Nucleus accumbens (tissue), 56 donors: ENCODE data around the gene TMEM158.

ENCODE experiments used
- DNase-seq, 56 donors: peaks; one replicate each; lab custom pipeline; 2025; lab: John Stamatoyannopoulos, UW

Gene TMEM158

GRCh38 chr3:45226206-45226915, at the start of gene TMEM158:
TSS of gene TMEM158 (minus strand) at chr3:45226287. CDS start at chr3:45226027, 260 bp downstream.
- peak in 51 of 56 donors; percentile 8 to 87 (median 55) for DNase-seq

DNA sequence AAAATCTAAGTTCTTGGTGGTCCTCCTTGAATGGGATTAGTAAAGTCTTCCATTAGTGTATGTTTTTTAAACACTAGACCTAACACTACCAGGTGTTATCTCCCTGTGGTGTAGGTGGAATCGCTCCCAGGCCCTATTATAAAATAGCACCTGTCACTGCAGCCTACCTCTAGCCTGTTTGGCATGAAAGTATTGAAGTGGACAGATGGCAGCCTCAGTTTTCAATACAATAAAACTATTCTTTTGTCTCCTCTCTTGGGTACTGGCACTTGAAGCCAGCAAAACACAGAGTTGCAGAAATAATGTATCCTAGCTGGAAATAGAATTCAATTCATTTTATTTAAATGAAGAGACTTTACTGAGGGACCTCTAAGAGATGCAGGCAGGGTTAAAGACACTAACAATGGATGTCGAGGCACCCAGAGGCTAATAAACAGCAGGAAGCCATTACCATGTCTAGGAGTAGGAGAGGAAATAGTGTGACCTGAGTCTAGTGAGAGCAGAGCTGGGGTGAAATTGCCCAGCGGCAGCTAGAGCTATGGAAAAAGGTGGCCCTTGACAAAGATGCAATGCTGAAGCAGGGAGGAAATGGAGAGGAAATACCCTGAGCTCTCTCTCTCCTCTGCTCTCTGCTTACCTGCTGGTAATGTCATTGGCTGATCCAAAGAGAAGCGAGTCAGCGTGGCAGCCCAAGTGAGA, 49.1 kb upstream of the TMEM158 start:
- no peak for DNase-seq

DNA sequence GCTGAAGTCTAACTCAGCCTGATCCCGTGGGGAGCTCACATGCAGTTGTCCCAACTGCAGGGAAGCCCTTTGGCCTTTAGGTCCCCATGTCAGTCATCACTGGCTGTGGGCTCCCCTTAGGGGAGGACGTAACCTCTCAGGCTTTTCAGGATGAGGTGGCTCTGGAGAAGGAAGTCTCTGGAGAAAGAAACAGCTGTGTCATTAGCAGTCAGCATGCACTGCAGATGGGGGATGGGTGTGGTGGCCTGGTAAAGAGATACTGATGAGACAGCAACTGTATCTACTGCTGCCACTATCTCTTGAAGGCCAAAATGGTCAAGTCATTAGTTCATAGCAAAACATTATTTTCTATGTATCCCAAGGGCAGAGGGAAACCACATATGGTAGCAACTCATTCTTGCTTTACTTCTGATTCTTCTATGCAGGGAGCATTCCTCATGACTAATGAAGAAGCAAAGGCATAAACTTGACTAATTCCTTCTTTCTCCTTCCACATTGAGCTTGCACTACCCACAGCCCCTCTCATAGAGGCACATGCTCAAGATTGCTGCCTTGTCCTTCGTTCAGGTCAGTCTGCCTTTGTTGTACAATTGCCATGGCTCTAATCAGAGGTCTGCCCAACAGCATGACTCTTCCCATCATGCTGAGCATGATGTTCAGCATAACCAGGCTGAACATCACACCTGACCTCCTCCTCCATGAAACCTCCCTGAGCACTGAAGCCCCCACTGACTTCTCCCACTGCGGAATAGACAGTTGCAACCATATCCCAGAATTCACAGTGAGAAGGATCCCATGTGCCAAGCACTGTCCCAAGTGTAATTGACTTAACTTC, 47.8 kb upstream of the TMEM158 start:
- no peak for DNase-seq

GRCh38 chr3:45272828-45273470, 46.9 kb upstream of the TMEM158 start:
- DNase-seq = no peak

DNA sequence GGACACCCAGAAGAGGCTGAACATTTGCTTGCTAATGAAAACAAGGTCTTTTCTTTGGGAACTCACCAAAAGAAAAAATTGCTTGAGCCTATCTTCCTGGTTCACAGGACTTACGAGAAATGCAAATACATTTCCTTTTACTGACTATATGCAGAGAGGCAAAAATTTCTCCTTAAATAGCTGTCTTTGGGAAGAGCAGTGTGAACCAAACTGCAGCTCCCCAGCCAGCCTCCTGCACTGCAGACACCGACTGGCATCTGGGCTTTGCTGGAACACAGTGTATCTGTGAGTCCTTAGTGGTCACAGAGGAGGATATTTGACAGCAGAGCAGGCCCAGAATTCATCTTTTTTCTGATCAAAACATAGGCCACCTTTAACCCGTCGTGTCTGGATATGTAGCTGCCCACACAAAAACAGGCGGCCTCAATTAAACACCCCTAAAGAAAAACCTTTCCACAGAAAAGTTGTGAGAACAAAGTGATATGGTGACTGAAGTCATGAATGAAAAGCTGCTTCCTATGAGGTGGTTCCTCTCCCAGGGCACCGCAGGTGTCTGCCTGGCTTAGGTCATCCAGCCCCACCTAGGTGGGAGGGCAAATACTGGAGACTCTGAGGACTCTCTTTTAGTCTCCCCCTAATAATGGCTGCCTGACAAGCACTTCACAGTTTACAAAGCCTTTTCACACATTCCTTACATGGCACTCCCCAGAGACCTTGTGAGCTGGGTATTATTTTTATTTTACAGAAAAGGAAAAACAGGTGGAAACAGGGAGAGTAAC, 46.1 kb upstream of the TMEM158 start:
- DNase-seq = no peak

DNA sequence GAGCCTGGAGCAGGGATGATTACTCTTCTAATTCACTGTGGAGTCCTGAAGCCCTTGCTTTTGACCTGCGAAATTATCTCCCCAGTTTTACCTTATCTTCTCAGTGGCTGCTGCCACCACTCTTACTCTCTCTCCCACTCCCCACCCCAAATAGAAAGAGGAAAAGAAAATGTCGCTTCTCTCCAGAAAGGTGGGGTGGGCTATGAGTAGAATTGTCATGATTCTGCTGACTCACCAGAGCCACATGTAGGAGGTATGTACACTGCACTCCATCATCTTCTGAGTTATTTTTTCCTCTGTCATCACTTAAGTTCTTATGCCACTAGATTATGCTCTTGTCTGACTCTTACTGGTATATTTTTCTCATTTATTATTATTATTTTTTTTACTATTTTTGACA, 43.9 kb upstream of the TMEM158 start:
- no peak for DNase-seq

DNA sequence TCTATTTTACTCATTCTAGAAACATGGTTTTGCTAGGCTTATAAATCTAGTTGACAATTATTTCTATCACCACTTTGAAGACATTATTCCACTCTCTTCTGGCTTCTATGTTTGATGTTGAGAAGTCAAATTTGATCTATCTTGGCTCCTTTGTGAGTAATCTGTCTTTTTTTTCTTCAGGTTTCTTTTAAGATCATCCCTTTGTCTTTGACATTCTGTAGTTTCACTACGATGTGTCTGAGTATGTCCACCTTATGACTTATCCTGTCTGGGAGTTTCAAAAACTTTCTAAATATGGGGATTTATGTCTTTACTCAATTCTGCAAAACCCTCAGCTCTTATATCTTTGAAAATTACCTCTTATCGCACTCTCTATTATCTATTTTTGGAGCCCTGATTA, 41.0 kb upstream of the TMEM158 start:
- DNase-seq = no peak

- no peak for DNase-seq
These were observed 35.4 kb upstream of the TMEM158 start for GRCh38 chr3:45261333-45262110.

DNA sequence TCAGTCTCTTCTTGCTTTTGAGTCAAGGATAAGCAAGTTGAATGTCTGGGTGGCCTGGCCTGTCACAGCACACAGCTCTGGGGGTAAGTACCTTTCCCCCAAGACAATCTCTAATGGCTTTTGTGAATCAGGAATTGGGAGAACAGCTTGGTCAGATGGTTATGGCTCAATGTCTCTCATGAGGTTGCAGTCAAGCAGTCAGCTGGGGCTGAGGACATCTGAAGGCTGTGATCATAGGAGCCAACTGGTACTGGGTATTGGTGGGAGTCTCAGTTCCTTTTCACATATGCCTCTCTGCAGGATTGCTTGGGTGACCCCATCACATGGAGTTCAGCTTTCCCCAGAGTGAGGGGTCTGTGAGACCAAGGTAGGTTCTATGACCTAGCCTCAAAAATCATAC, 33.0 kb upstream of the TMEM158 start:
- no peak for DNase-seq

GRCh38 chr3:45258317-45258716, 32.2 kb upstream of the TMEM158 start:
- DNase-seq = no peak

GRCh38 chr3:45253316-45253715, 27.2 kb upstream of the TMEM158 start:
- no peak for DNase-seq

DNA sequence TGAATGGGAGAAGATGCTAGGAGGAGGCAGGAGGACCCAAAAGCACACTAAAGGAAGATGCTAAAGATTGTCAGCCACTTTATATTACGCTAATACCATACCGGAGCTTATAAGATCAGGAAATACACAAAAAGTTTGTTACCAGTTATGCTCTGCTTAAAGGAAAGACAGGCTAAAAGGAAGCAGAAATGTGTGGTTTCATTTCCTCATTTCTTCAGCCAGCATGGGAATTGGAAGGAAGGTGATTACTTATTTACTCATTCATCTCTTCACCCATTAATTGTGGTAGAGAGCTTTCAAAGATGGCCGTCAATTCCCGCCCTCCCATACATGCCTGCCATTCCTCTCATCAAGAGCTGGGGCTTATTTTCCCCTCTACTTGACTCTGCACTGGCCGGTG, 26.7 kb upstream of the TMEM158 start:
- DNase-seq = no peak

DNA sequence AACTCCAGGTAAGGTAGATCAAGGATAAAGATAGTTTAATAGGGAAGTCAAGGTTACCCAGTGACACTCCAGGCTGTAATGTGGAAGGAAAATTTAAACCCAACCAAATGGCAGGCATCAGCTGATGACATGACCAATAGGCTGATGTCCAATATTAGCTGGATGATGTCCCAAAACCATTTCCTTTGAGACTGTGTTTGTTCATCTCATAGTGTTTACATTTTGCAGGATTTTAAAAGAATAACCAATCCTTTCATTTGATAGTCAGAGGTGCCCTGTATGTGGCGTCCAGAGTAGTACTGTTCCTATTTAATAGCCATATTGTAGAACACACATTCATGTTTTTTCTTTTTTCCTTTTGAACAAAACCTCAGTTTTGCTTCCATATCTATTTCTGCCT, 23.3 kb upstream of the TMEM158 start:
- no peak for DNase-seq

DNA sequence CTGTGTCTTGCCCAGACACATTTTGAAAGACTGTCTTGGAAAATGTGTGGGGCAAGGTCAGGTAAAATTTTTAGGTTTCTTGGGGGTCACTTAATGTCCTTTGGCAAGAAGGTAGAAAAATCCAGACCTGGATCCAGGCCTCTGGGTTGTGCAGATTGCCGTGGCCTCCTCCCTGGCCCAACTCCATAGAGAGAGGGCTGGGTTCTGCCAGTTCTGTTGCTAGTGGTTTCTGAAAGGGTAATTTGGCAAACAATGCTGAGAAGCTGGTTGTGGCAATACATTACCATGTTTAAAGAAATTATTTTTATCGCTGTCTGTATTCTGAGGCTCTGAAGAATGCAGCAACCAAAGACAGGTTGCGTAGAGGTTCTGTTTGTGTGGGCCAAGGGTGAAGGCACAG, 20.2 kb upstream of the TMEM158 start:
- no peak for DNase-seq

DNA sequence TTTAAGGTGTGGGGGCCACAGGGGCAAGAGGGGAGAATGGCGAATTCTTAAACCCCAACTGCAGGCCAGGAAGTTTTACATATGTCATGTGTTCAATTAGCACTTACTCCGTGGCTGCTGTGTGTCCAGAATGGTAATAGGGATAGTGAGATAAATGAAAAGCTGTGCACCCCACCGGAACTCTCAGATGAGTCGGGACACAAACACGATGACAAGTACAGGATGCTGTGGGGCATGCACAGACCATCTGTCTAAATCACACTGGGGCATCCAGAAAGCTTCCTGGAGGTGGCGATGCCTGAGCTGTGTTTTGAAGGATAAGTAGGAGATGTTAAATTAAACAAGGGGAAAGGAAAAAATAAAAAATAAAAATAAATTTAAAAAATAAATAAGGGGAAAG, 18.3 kb upstream of the TMEM158 start:
- DNase-seq = no peak

GRCh38 chr3:45241206-45241605, 15.1 kb upstream of the TMEM158 start:
- DNase-seq = no peak

- DNase-seq = no peak
These were observed 14.2 kb upstream of the TMEM158 start for GRCh38 chr3:45240292-45240691.

- DNase-seq = no peak
These were observed 13.2 kb upstream of the TMEM158 start for GRCh38 chr3:45239254-45239653.

DNA sequence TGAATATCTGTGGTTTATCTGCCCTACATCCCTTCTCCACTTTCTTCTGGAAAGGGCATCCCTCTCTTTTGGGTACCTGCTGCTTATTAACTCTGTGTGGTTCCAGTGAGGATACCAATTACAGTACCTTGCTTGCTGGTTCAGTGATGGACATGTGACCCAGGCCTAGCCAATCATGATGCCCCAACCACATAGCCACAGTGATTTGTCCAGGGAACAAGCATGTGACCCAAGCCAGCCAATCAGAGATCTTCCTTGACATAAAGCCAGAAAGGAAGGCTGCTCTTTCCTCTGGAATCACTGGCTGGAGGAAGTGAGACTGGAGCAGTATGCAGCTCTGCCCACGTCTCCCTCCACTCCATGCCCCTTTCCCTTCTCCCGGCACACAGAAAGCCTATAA, 10.9 kb upstream of the TMEM158 start:
- no peak for DNase-seq
